ENCODE results near the gene TEKTIP1. TPM values are rescaled to one million over a fixed set of nuclear protein-coding genes. Genes with fewer than 3 reads are reported as not detected.

TEKTIP1 gene
- total and polyA plus RNA-seq, 10 of the 15 experiments (the other 5 are each of a cell fraction or from before 2014, with no cell fraction given) = 0.18 to 2.6 (median 0.60) TPM; not detected in 5

GRCh38 chr19:3557461-3558248, 18.7 kb downstream of the TEKTIP1 start, which contains the start of gene MFSD12 (continued):
- TF ChIP-seq JUND (IDR thresholded peaks at IDR 0.05; ENCODE audit: low read depth, low read length) (no peak), ETV6 (conservative IDR thresholded peaks at IDR 0.05 in 1 of 2, IDR thresholded peaks at IDR 0.05 in 1 of 2; ENCODE audit: borderline replicate concordance in 1 of 2, low read depth in 1 of 2) (no peak), STAT3 (IDR thresholded peaks at IDR 0.05; ENCODE audit: low read depth, low read length) (no peak), EED (IDR thresholded peaks at IDR 0.05; ENCODE audit: low read depth) (no peak), MEF2A (IDR thresholded peaks at IDR 0.05; ENCODE audit: insufficient read depth, low read depth, low read length) (no peak), MAX (IDR thresholded peaks at IDR 0.05; ENCODE audit: low read depth, low read length) (peak; percentile 81; the same call in 1 of the 2 replicates), YBX1 (IDR thresholded peaks at IDR 0.05) (no peak), ZSCAN29 (IDR thresholded peaks at IDR 0.05) (no peak), E2F8 (IDR thresholded peaks at IDR 0.05; ENCODE audit: low read depth, partially characterized antibody) (no peak), LARP7 (IDR thresholded peaks at IDR 0.05) (peak; percentile 30), HSF1 (IDR thresholded peaks at IDR 0.05; ENCODE audit: low read depth, low read length) (no peak), ZBTB40 (IDR thresholded peaks at IDR 0.05; ENCODE audit: borderline replicate concordance) (no peak; the same call in 1 of the 2 replicates), HDAC6 (IDR thresholded peaks at IDR 0.05; ENCODE audit: unreplicated experiment) (no peak), ATF3 (IDR thresholded peaks at IDR 0.05; ENCODE audit: borderline replicate concordance, extremely low read depth, low read depth, low read length) (no peak), SRF (IDR thresholded peaks at IDR 0.05; ENCODE audit: low read depth in 2 of 2, low read length in 2 of 2) (no peak), BMI1 (IDR thresholded peaks at IDR 0.05; ENCODE audit: borderline replicate concordance) (no peak), MTA2 (IDR thresholded peaks at IDR 0.05; ENCODE audit: low read depth) (peak; percentile 34; the same call in 1 of the 2 replicates), RUNX3 (IDR thresholded peaks at IDR 0.05; ENCODE audit: low read length) (peak; percentile 60), CREM (IDR thresholded peaks at IDR 0.05; ENCODE audit: low read depth) (peak; percentile 58; the same call in 1 of the 2 replicates), TBL1XR1 (IDR thresholded peaks at IDR 0.05; ENCODE audit: low read depth, low read length) (no peak), BCL11A (IDR thresholded peaks at IDR 0.05; ENCODE audit: low read depth, low read length) (no peak)
